Sigmoid colon (tissue), 7 donors: ENCODE data around the gene ZNF3. TPM values are rescaled to one million over a fixed set of nuclear protein-coding genes. Genes with fewer than 3 reads are reported as not detected.

ENCODE experiments used
- DNase-seq: peaks from one replicate; pipeline ENCODE4 v3.0.0-alpha.2; 2019
- H3K27ac ChIP-seq, 4 donors: fragments of 200-600 bp; sonication (generic); one replicate each; pipeline ENCODE4 v1.5.1; 2016 to 2019; ENCODE audit warnings: mild to moderate bottlenecking in 1 of 4
- H3K27me3 ChIP-seq, 3 donors: fragments of 200-600 bp; sonication (generic); one replicate each; pipeline ENCODE4 v1.5.1; 2019; ENCODE audit warnings: mild to moderate bottlenecking in 1 of 3
- H3K36me3 ChIP-seq, 4 donors: fragments of 200-600 bp; sonication (generic); one replicate each; pipeline ENCODE4 v1.5.1; 2016 to 2019
- H3K4me1 ChIP-seq, 4 donors: fragments of 200-600 bp; sonication (generic); one replicate each; pipeline ENCODE4 v1.5.1; 2017 to 2019
- H3K4me3 ChIP-seq, 4 donors: fragments of 200-600 bp; sonication (generic); one replicate each; pipeline ENCODE4 v1.5.1; 2017 to 2019; ENCODE audit warnings: mild to moderate bottlenecking in 2 of 4, moderate library complexity in 1 of 4
- H3K9me3 ChIP-seq, 4 donors: fragments of 200-600 bp in 3 of 4; sonication (generic) in 3 of 4; one replicate each; pipeline versions ENCODE4 v1.5.1 to v1.6.1; 2013 to 2019
- CTCF ChIP-seq, 4 experiments: fragments of 450-650 bp in 3 of 4; fragments of 200-600 bp in 1 of 4; IDR thresholded peaks; one replicate each; pipeline ENCODE4 v1.5.1; 2016 to 2019; ENCODE audit warnings: antibody characterized with exemption in 4 of 4, mild to moderate bottlenecking in 3 of 4, moderate library complexity in 2 of 4
- EP300 ChIP-seq, 4 donors: sonication (generic); formaldehyde crosslinking; IDR thresholded peaks; one replicate each; pipeline ENCODE4 v1.6.1; 2017; ENCODE audit warnings: antibody characterized with exemption in 4 of 4
- POLR2A ChIP-seq, 2 donors: fragments of 450-650 bp; IDR thresholded peaks; one replicate each; pipeline ENCODE4 v1.6.1; 2016; ENCODE audit warnings: antibody characterized with exemption in 2 of 2, mild to moderate bottlenecking in 2 of 2, moderate library complexity in 2 of 2
- POLR2AphosphoS5 ChIP-seq, 4 donors: sonication (generic); formaldehyde crosslinking; IDR thresholded peaks; one replicate each; pipeline ENCODE4 v1.6.1; 2017; ENCODE audit warnings: antibody characterized with exemption in 4 of 4
- WGBS, 2 donors: extraction: QIAGEN DNeasy Blood & Tissue Kit; methylation state at CpG; one replicate each; pipeline ENCODE4 v1.1.7; 2013; 5-methylcytosine and 5-hydroxymethylcytosine counted together
- intact Hi-C: fragments of 100-400 bp; cut with DNase I; formaldehyde crosslinking; loops from one replicate; pipeline ENCODE4 v1.15.1; 2023
- polyA plus RNA-seq, 3 donors: library from polyadenylated mRNA; stranded (reverse); fragments of 200-250 nt; gene quantifications; one replicate each; pipeline ENCODE4 v1.2.3, GENCODE V29; 2013
- total RNA-seq, 4 donors: library from RNA; depleted of rRNA; stranded (reverse); fragments of >200 nt; gene quantifications; one replicate each; pipeline ENCODE4 v1.1.0, GENCODE V29; 2016
- donor health status: healthy with polysubstance abuse.
- donor health status: Bipolar disorder and iron deficiency.
- donor health status: healthy.

Gene ZNF3
- total and polyA plus RNA-seq, 7 donors = 17.1 to 28.0 (median 19.2) TPM

- Histone ChIP-seq H3K4me3 (no peak overlapping the region), H3K36me3 (peaks cover 5 to 74% (median 32%) of the 10 kb centered on the region in 4 donors), H3K27ac (no peak overlapping the region), H3K4me1 (no peaks in the 10 kb centered on the region), H3K27me3 (no peaks in the 10 kb centered on the region), H3K9me3 (no peaks in the 10 kb centered on the region)
- intact Hi-C loops = no loop called here
- TF ChIP-seq CTCF (IDR thresholded peaks at IDR 0.05) (no peak), POLR2AphosphoS5 (IDR thresholded peaks at IDR 0.05) (no peak), POLR2A (IDR thresholded peaks at IDR 0.05) (no peak), EP300 (IDR thresholded peaks at IDR 0.05) (no peak)
- 91 to 92% methylated on average over 5 of the region's 5 CpGs for WGBS, 2 donors
- no peak for DNase-seq
These were observed 22.2 kb downstream of the ZNF3 start for GRCh38 chr7:100059251-100059739.

- Histone ChIP-seq H3K27ac (no peak overlapping the region), H3K36me3 (peaks cover 0 to 54% (median 22%) of the 10 kb centered on the region in 4 donors), H3K9me3 (no peaks in the 10 kb centered on the region), H3K4me3 (no peak overlapping the region), H3K4me1 (peaks cover 0 to 16% (median 8%) of the 10 kb centered on the region in 4 donors), H3K27me3 (no peaks in the 10 kb centered on the region)
- intact Hi-C loops = no loop called here
- TF ChIP-seq CTCF (IDR thresholded peaks at IDR 0.05) = no peak
- no peak for TF ChIP-seq EP300 (IDR thresholded peaks at IDR 0.05)
- no peak for TF ChIP-seq POLR2A (IDR thresholded peaks at IDR 0.05)
- TF ChIP-seq POLR2AphosphoS5 (IDR thresholded peaks at IDR 0.05) = no peak
- 94 to 97% methylated on average over 10 of the region's 10 CpGs for WGBS, 2 donors
- DNase-seq = peak; percentile 60
These were observed 24.5 kb downstream of the ZNF3 start for GRCh38 chr7:100057006-100057405.

GRCh38 chr7:100053215-100053614, 28.3 kb downstream of the ZNF3 start:
- Histone ChIP-seq H3K36me3 (peaks cover 0 to 16% (median 10%) of the 10 kb centered on the region in 4 donors), H3K4me3 (no peak overlapping the region), H3K27me3 (no peaks in the 10 kb centered on the region), H3K4me1 (peaks cover 0 to 32% (median 20%) of the 10 kb centered on the region in 4 donors), H3K27ac (peak overlapping the region in 3 of 4 donors; percentile 46 to 63 (median 61)), H3K9me3 (no peaks in the 10 kb centered on the region)
- TF ChIP-seq POLR2AphosphoS5 (IDR thresholded peaks at IDR 0.05) = no peak
- peak in 2 of 4 experiments; percentile 47 to 52 for TF ChIP-seq CTCF (IDR thresholded peaks at IDR 0.05)
- peak; percentile 70 for DNase-seq
- intact Hi-C loops = loop anchor here (1.0 to 5.0 kb wide), 2 partner anchors 36 to 59 kb away; partner anchors contain the start of gene ZKSCAN1
- WGBS, 2 donors = 21 to 58% methylated on average over 3 of the region's 3 CpGs

GRCh38 chr7:100051611-100052010, 29.9 kb downstream of the ZNF3 start:
- H3K27ac ChIP-seq = no peak overlapping the region
- 88 to 92% methylated on average over 3 of the region's 3 CpGs for WGBS, 2 donors
- no peaks in the 10 kb centered on the region for H3K27me3 ChIP-seq
- TF ChIP-seq POLR2A (IDR thresholded peaks at IDR 0.05) (no peak), CTCF (IDR thresholded peaks at IDR 0.05) (no peak), POLR2AphosphoS5 (IDR thresholded peaks at IDR 0.05) (no peak), EP300 (IDR thresholded peaks at IDR 0.05) (no peak)
- no peak overlapping the region for H3K4me3 ChIP-seq
- peaks cover 0 to 32% (median 20%) of the 10 kb centered on the region in 4 donors for H3K4me1 ChIP-seq
- intact Hi-C loops = loop anchor here (5.0 kb wide), 1 partner anchor 34 kb away; the partner anchor contains the start of gene ZKSCAN1
- H3K36me3 ChIP-seq = no peaks in the 10 kb centered on the region
- H3K9me3 ChIP-seq = no peaks in the 10 kb centered on the region
- no peak for DNase-seq
